ENCODE data around the gene FRA10AC1. TPM values are rescaled to one million over a fixed set of nuclear protein-coding genes. Genes with fewer than 3 reads are reported as not detected.
"Not testable (repeated sequence)": the region's sequence is repeated elsewhere in the genome, so short reads cannot be mapped to it uniquely, and the experiment has no call there.

Gene FRA10AC1
- total and polyA plus RNA-seq, 2 experiments from 2014 or later, result 7.6 to 17.0 TPM

DNA sequence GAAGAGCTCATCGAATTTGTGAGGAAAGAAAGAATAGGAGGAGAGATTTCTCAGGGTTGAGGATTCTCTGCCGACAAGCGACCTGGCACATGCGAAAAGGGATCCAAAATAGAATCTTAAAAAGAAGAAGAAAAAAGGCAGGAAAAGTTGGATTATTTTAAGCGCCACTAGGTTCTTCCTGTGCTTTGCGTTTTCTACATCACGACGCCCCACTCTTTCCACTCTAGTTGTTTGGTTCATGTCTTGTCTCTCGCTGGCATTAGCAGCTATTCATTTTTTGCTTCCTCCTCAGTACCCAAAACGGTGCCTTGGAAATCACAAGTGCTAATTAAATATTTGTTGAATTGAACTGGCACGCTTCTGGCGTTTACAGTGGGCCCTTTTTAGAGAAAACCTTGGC is 674 bp upstream of the FRA10AC1 start:
- no peaks in the 10 kb centered on the region for H4K20me1 ChIP-seq (ENCODE audit: insufficient read depth)
- H3F3A ChIP-seq (ENCODE audit: insufficient read depth), result peaks cover 8% of the 10 kb centered on the region; the same call in 1 of the 2 replicates
- H3K27me3 ChIP-seq (replicated peaks; ENCODE audit: insufficient read depth), result no peaks in the 10 kb centered on the region
- peak overlapping the region; percentile 97 for H3K9ac ChIP-seq
- H2AFZ ChIP-seq, result peak overlapping the region; percentile 100
- peaks cover 17% of the 10 kb centered on the region for H3K36me3 ChIP-seq (ENCODE audit: low read depth)
- peaks cover 10% of the 10 kb centered on the region for H3K4me1 ChIP-seq (ENCODE audit: insufficient read depth)
- no peak for TF ChIP-seq EZH2 (IDR thresholded peaks at IDR 0.05; ENCODE audit: insufficient read depth, poor library complexity, severe bottlenecking)
- TF ChIP-seq EZH2phosphoT487 (IDR thresholded peaks at IDR 0.05; ENCODE audit: insufficient read depth, low read depth), result no peak
- no peaks in the 10 kb centered on the region for H3K9me2 ChIP-seq (ENCODE audit: insufficient read depth)
- H3K27ac ChIP-seq, result peak overlapping the region; percentile 92
- H3K4me2 ChIP-seq (ENCODE audit: unreplicated experiment), result peak overlapping the region; percentile 97
- WGBS, 2 experiments (ENCODE audit: low coverage in 1 of 2, low lambda C conversion rate in 2 of 2, missing lambda C conversion rate in 2 of 2), result 1 to 2% methylated on average over 12 of the region's 12 CpGs
- H3K9me3 ChIP-seq (ENCODE audit: low read depth), result no peaks in the 10 kb centered on the region
- peak overlapping the region; percentile 91 for H3K4me3 ChIP-seq
- DNase-seq, result peak; percentile 37
- in situ Hi-C loops (cut with MboI), result no loop called here
- H3K79me2 ChIP-seq (ENCODE audit: insufficient read depth), result peaks cover 35% of the 10 kb centered on the region

DNA sequence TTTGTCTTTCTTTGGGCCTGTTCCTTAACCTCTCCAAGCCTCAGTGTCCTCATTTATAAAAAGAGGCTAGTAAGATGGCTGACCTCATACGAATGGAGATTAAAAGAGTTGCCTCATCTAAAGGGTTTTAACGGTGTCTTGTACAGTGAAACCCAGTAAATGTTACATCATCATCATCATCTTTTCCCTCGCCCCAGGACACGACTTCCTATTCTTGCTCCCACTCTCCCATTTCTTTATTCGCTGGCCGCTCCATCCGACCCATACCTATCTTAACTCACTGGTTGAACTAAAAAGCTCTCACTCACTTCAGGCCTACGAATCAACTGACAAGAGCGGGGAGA is 554 bp downstream of the FRA10AC1 start:
- peaks cover 8% of the 10 kb centered on the region; the same call in 1 of the 2 replicates for H3F3A ChIP-seq (ENCODE audit: insufficient read depth)
- peak overlapping the region; percentile 97 for H3K9ac ChIP-seq
- H3K9me2 ChIP-seq (ENCODE audit: insufficient read depth), result no peaks in the 10 kb centered on the region
- TF ChIP-seq EZH2 (IDR thresholded peaks at IDR 0.05; ENCODE audit: insufficient read depth, poor library complexity, severe bottlenecking), result no peak
- no peak for TF ChIP-seq EZH2phosphoT487 (IDR thresholded peaks at IDR 0.05; ENCODE audit: insufficient read depth, low read depth)
- no peaks in the 10 kb centered on the region for H3K27me3 ChIP-seq (replicated peaks; ENCODE audit: insufficient read depth)
- WGBS, 2 experiments (ENCODE audit: low coverage in 1 of 2, low lambda C conversion rate in 2 of 2, missing lambda C conversion rate in 2 of 2), result 4% methylated on average over 9 of the region's 9 CpGs
- H3K79me2 ChIP-seq (ENCODE audit: insufficient read depth), result peaks cover 44% of the 10 kb centered on the region
- peaks cover 10% of the 10 kb centered on the region for H3K4me1 ChIP-seq (ENCODE audit: insufficient read depth)
- no peaks in the 10 kb centered on the region for H3K9me3 ChIP-seq (ENCODE audit: low read depth)
- H3K36me3 ChIP-seq (ENCODE audit: low read depth), result peaks cover 25% of the 10 kb centered on the region
- peak overlapping the region; percentile 100 for H3K4me2 ChIP-seq (ENCODE audit: unreplicated experiment)
- in situ Hi-C loops (cut with MboI), result no loop called here
- peak overlapping the region; percentile 100 for H2AFZ ChIP-seq
- peak overlapping the region; percentile 92 for H3K27ac ChIP-seq
- H3K4me3 ChIP-seq, result peak overlapping the region; percentile 91
- DNase-seq, result peak; percentile 72
- H4K20me1 ChIP-seq (ENCODE audit: insufficient read depth), result no peaks in the 10 kb centered on the region

DNA sequence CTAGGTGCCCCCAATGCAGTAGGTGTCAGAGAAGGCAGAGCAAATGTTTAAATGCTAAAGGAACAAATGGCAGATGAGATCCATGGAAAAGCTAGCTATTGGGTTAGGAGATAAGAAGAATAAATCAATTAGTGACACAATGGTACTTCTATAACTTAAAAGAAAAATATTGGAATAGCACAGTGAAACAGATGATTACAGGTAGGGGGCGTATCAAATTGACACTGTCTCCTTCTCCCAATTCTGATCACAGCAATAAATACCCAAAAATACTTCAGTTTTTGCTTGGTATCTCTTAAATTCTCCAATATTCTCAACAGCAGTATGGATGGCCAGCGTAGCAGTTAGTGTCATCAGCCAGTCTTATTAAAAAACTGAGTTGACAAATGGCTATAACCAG is 5.2 kb downstream of the FRA10AC1 start:
- peaks cover 10% of the 10 kb centered on the region for H3K4me1 ChIP-seq (ENCODE audit: insufficient read depth)
- no peak overlapping the region for H3K4me3 ChIP-seq
- no peaks in the 10 kb centered on the region for H3K9me3 ChIP-seq (ENCODE audit: low read depth)
- no peaks in the 10 kb centered on the region for H3K9me2 ChIP-seq (ENCODE audit: insufficient read depth)
- H3K9ac ChIP-seq, result no peak overlapping the region
- no peaks in the 10 kb centered on the region for H3K27me3 ChIP-seq (replicated peaks; ENCODE audit: insufficient read depth)
- no peak for DNase-seq
- 98 to 100% methylated on average over 2 of the region's 2 CpGs for WGBS, 2 experiments (ENCODE audit: low coverage in 1 of 2, low lambda C conversion rate in 2 of 2, missing lambda C conversion rate in 2 of 2)
- H3K79me2 ChIP-seq (ENCODE audit: insufficient read depth), result peaks cover 57% of the 10 kb centered on the region
- no peak overlapping the region for H3K27ac ChIP-seq
- peaks cover 8% of the 10 kb centered on the region; the same call in 1 of the 2 replicates for H3F3A ChIP-seq (ENCODE audit: insufficient read depth)
- TF ChIP-seq EZH2 (IDR thresholded peaks at IDR 0.05; ENCODE audit: insufficient read depth, poor library complexity, severe bottlenecking), result no peak
- no peak for TF ChIP-seq EZH2phosphoT487 (IDR thresholded peaks at IDR 0.05; ENCODE audit: insufficient read depth, low read depth)
- H2AFZ ChIP-seq, result no peak overlapping the region
- H3K4me2 ChIP-seq (ENCODE audit: unreplicated experiment), result no peak overlapping the region
- in situ Hi-C loops (cut with MboI), result no loop called here
- no peaks in the 10 kb centered on the region for H4K20me1 ChIP-seq (ENCODE audit: insufficient read depth)
- peaks cover 32% of the 10 kb centered on the region for H3K36me3 ChIP-seq (ENCODE audit: low read depth)

DNA sequence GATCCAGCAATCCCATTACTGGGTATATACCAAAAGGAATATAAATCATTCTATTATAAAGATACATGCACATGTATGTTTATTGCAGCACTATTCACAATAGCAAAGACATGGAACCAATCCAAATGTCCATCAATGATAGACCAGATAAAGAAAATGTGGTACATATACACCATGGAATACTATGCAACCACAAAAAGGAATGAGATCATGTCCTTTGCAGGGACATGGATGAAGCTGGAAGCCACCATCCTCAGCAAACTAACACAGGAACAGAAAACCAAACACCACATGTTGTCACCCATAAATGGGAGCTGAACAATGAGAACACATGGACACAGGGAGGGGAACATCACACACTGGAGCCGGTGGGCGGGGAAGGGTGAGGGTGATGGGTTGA is 5.8 kb downstream of the FRA10AC1 start:
- H3K36me3 ChIP-seq (ENCODE audit: low read depth), result peaks cover 38% of the 10 kb centered on the region
- H2AFZ ChIP-seq; H3K9me2 ChIP-seq (ENCODE audit: insufficient read depth); H3K9me3 ChIP-seq (ENCODE audit: low read depth); H3K4me3 ChIP-seq; H4K20me1 ChIP-seq (ENCODE audit: insufficient read depth); H3K9ac ChIP-seq; H3K27ac ChIP-seq; DNase-seq; H3K27me3 ChIP-seq (replicated peaks; ENCODE audit: insufficient read depth); in situ Hi-C loops (cut with MboI); H3K4me2 ChIP-seq (ENCODE audit: unreplicated experiment); H3F3A ChIP-seq (ENCODE audit: insufficient read depth); H3K4me1 ChIP-seq (ENCODE audit: insufficient read depth): not testable (repeated sequence)
- WGBS, 2 experiments (ENCODE audit: low coverage in 1 of 2, low lambda C conversion rate in 2 of 2, missing lambda C conversion rate in 2 of 2), result 92 to 98% methylated on average over 2 of the region's 2 CpGs
- peaks cover 56% of the 10 kb centered on the region for H3K79me2 ChIP-seq (ENCODE audit: insufficient read depth)

DNA sequence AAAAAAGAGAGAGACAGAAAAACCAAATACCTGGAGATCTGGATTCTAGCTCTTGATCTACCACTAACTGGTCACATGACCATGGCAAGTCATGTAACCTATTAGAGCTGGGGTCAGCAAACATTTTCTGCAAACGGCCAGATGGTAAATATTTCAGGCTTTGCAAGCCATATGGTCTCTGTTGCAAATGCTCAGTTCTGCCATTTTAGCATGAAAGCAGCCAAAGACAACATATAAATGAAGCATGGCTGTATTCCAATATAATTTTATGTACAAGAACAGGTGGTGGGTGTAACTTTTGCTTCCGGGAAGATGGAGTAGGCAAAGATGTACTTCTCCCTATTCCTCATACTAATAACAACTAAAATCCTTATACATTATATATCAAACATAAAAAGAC is 6.7 kb downstream of the FRA10AC1 start:
- Histone ChIP-seq H3K79me2 (ENCODE audit: insufficient read depth) (peaks cover 47% of the 10 kb centered on the region), H3K9ac (no peak overlapping the region), H3K4me2 (ENCODE audit: unreplicated experiment) (no peak overlapping the region), H3K36me3 (ENCODE audit: low read depth) (peaks cover 40% of the 10 kb centered on the region), H3K9me3 (ENCODE audit: low read depth) (no peaks in the 10 kb centered on the region), H3K27me3 (replicated peaks; ENCODE audit: insufficient read depth) (no peaks in the 10 kb centered on the region), H3K4me1 (ENCODE audit: insufficient read depth) (no peaks in the 10 kb centered on the region), H3F3A (ENCODE audit: insufficient read depth) (no peaks in the 10 kb centered on the region), H2AFZ (no peak overlapping the region), H3K4me3 (no peak overlapping the region), H3K9me2 (ENCODE audit: insufficient read depth) (no peaks in the 10 kb centered on the region), H3K27ac (no peak overlapping the region), H4K20me1 (ENCODE audit: insufficient read depth) (no peaks in the 10 kb centered on the region)
- no peak for TF ChIP-seq EZH2 (IDR thresholded peaks at IDR 0.05; ENCODE audit: insufficient read depth, poor library complexity, severe bottlenecking)
- TF ChIP-seq EZH2phosphoT487 (IDR thresholded peaks at IDR 0.05; ENCODE audit: insufficient read depth, low read depth), result no peak
- WGBS, 2 experiments (ENCODE audit: low coverage in 1 of 2, low lambda C conversion rate in 2 of 2, missing lambda C conversion rate in 2 of 2), result 34 to 35% methylated on average over 2 of the region's 2 CpGs
- no peak for DNase-seq
- in situ Hi-C loops (cut with MboI), result no loop called here

Data from GM23248 (cell line).